Measurements from ENCODE around the gene SWT1. TPM values are rescaled to one million over a fixed set of nuclear protein-coding genes. Genes with fewer than 3 reads are reported as not detected.

SWT1 gene
- total and polyA plus RNA-seq, 2 of the 4 experiments (the other 2 are of a cell fraction) = 0.82 to 2.7 TPM

GRCh38 chr1:185312361-185313138, 155.6 kb downstream of the SWT1 start:
- CTCF ChIA-PET = no interaction called here
- Histone ChIP-seq H3K4ac (ENCODE audit: low read depth, low read length) (peak overlapping the region; percentile 60; the same call in 1 of the 2 replicates), H3K27me3 (ENCODE audit: control insufficient read depth, insufficient read depth, low read length) (no peaks in the 10 kb centered on the region), H3K23ac (ENCODE audit: low read depth, low read length) (peak overlapping the region; percentile 73; the same call in 1 of the 2 replicates), H4K20me1 (ENCODE audit: insufficient read depth, low read length) (peaks cover 32% of the 10 kb centered on the region), H2BK15ac (ENCODE audit: low read depth, low read length) (no peak overlapping the region), H2AK5ac (ENCODE audit: low read depth, low read length) (peak overlapping the region; percentile 38; the same call in 1 of the 2 replicates), H3K18ac (ENCODE audit: low read depth, low read length) (peak overlapping the region; percentile 66; the same call in 1 of the 2 replicates), H3K9me1 (ENCODE audit: insufficient read depth, low read length) (no peaks in the 10 kb centered on the region), H3K9me3 (ENCODE audit: control insufficient read depth, insufficient read depth, low read length) (no peaks in the 10 kb centered on the region), H3K4me2 (ENCODE audit: low read depth, low read length) (peak overlapping the region; percentile 75), H3K4me3 (ENCODE audit: insufficient read depth, low read depth, low read length) (no peak overlapping the region), H3K36me3 (ENCODE audit: control insufficient read depth, insufficient read depth, low read length) (peaks cover 12% of the 10 kb centered on the region), H2BK20ac (ENCODE audit: low read depth, low read length) (peak overlapping the region; percentile 68), H2BK5ac (ENCODE audit: low read depth, low read length, poor library complexity, severe bottlenecking) (peak overlapping the region; percentile 70), H3K14ac (replicated peaks; ENCODE audit: low read depth, low read length) (no peak overlapping the region; the same call in 1 of the 2 replicates), H4K8ac (ENCODE audit: low read depth in 2 of 2, low read length in 2 of 2) (peak overlapping the region in 1 of 2 experiments; percentile 39; a peak in 1 of 4 replicates), H2AK9ac (replicated peaks; ENCODE audit: low read depth, low read length, poor library complexity) (no peak overlapping the region), H4K91ac (ENCODE audit: insufficient read depth, low read depth, low read length) (peak overlapping the region; percentile 39; the same call in 1 of the 2 replicates), H3K9ac (ENCODE audit: low read depth, low read length) (no peak overlapping the region), H3K56ac (ENCODE audit: extremely low read depth, insufficient read depth, low read length) (peak overlapping the region; percentile 28; the same call in 1 of the 2 replicates), H2BK120ac (ENCODE audit: low read depth, low read length) (peak overlapping the region; percentile 72), H3K27ac (ENCODE audit: insufficient read depth, low read length) (no peak overlapping the region), H3K79me1 (ENCODE audit: low read depth in 1 of 2, low read length in 2 of 2) (peaks cover 12 to 31% of the 10 kb centered on the region in 2 experiments), H2AFZ (replicated peaks; ENCODE audit: low read length, poor library complexity) (no peak overlapping the region), H4K5ac (ENCODE audit: low read depth, low read length) (peak overlapping the region; percentile 27; the same call in 1 of the 2 replicates), H3K4me1 (ENCODE audit: control insufficient read depth, insufficient read depth, low read length) (peaks cover 4% of the 10 kb centered on the region)
- no CpG with 5 or more reads among the region's 4 CpGs for WGBS, 2 experiments (ENCODE audit: extremely low coverage in 2 of 2, insufficient read length in 1 of 2)
- intact Hi-C loops (cut with micrococcal nuclease) = loop anchor here (5.0 kb wide), 1 partner anchor 75 kb away; no protein-coding TSS in a partner anchor
- ATAC-seq (ENCODE audit: low read depth) (no peak), DNase-seq (no peak)
- POLR2A ChIA-PET (ENCODE audit: unreplicated experiment) = interaction anchor here (0.6 kb wide), 1 partner anchor 17 kb away, joined by 4 read pairs; no protein-coding TSS in a partner anchor
- BruUV-seq (replicated peaks) = no TSS peak
- dilution Hi-C loops (cut with HindIII; ENCODE audit: low sequenced_read_pairs, unreplicated experiment) = no loop called here
- in situ Hi-C loops (cut with MboI; ENCODE audit: low sequenced_read_pairs) = no loop called here
- TF ChIP-seq RCOR1 (IDR thresholded peaks at IDR 0.05; ENCODE audit: insufficient replicate concordance, low read length) (no peak), CTCF (conservative IDR thresholded peaks at IDR 0.05; ENCODE audit: low read depth, low read length) (no peak), POLR2A (IDR thresholded peaks at IDR 0.05; ENCODE audit: low read depth, low read length) (no peak), NFE2L2 (IDR thresholded peaks at IDR 0.05; ENCODE audit: low read depth, low read length) (no peak), CHD1 (IDR thresholded peaks at IDR 0.05; ENCODE audit: low read depth, low read length) (no peak), BHLHE40 (IDR thresholded peaks at IDR 0.05; ENCODE audit: low read depth, low read length) (no peak), MAFK (IDR thresholded peaks at IDR 0.05; ENCODE audit: low read depth, low read length) (no peak), CEBPB (IDR thresholded peaks at IDR 0.05; ENCODE audit: low read depth, low read length) (no peak), MXI1 (IDR thresholded peaks at IDR 0.05; ENCODE audit: borderline replicate concordance, low read depth, low read length) (no peak), FOS (IDR thresholded peaks at IDR 0.05; ENCODE audit: low read depth, low read length) (no peak), SMC3 (IDR thresholded peaks at IDR 0.05; ENCODE audit: low read depth, low read length) (no peak), RFX5 (IDR thresholded peaks at IDR 0.05; ENCODE audit: low read depth, low read length) (no peak)
- TF ChIP-seq, protein P1, sequence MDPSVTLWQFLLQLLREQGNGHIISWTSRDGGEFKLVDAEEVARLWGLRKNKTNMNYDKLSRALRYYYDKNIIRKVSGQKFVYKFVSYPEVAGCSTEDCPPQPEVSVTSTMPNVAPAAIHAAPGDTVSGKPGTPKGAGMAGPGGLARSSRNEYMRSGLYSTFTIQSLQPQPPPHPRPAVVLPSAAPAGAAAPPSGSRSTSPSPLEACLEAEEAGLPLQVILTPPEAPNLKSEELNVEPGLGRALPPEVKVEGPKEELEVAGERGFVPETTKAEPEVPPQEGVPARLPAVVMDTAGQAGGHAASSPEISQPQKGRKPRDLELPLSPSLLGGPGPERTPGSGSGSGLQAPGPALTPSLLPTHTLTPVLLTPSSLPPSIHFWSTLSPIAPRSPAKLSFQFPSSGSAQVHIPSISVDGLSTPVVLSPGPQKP (IDR thresholded peaks at IDR 0.05; ENCODE audit: borderline replicate concordance, low read depth, low read length) = no peak
- TF ChIP-seq, protein P2, sequence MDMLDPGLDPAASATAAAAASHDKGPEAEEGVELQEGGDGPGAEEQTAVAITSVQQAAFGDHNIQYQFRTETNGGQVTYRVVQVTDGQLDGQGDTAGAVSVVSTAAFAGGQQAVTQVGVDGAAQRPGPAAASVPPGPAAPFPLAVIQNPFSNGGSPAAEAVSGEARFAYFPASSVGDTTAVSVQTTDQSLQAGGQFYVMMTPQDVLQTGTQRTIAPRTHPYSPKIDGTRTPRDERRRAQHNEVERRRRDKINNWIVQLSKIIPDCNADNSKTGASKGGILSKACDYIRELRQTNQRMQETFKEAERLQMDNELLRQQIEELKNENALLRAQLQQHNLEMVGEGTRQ (IDR thresholded peaks at IDR 0.05; ENCODE audit: low read depth, low read length) = no peak

Data from IMR-90 (cell line).